Measurements from ENCODE around the gene TMEM114.

GRCh38 chr16:8620535-8620934 is 30.2 kb upstream of the TMEM114 start:
- TF ChIP-seq EZH2 (IDR thresholded peaks at IDR 0.05; ENCODE audit: insufficient read depth, poor library complexity, severe bottlenecking), result no peak
- no peak for TF ChIP-seq EZH2phosphoT487 (IDR thresholded peaks at IDR 0.05; ENCODE audit: insufficient read depth, low read depth)
